Measurements from ENCODE around the gene DTHD1.

DTHD1 gene

GRCh38 chr4:36313703-36314102 lies 32.3 kb downstream of the DTHD1 start:
- no peak for DNase-seq (ENCODE audit: low read depth, low spot score)

- DNase-seq (ENCODE audit: low read depth, low spot score), result no peak
Observed at GRCh38 chr4:36316607-36317006, 35.2 kb downstream of the DTHD1 start.

GRCh38 chr4:36317721-36318120 lies 36.3 kb downstream of the DTHD1 start:
- no peak for DNase-seq (ENCODE audit: low read depth, low spot score)

- DNase-seq (ENCODE audit: low read depth, low spot score), result no peak
Observed at GRCh38 chr4:36320117-36320896, 38.9 kb downstream of the DTHD1 start.

GRCh38 chr4:36321176-36321575 lies 39.8 kb downstream of the DTHD1 start:
- no peak for DNase-seq (ENCODE audit: low read depth, low spot score)

GRCh38 chr4:36322921-36323354 lies 41.5 kb downstream of the DTHD1 start:
- DNase-seq (ENCODE audit: low read depth, low spot score), result no peak

GRCh38 chr4:36323816-36324419 lies 42.5 kb downstream of the DTHD1 start:
- DNase-seq (ENCODE audit: low read depth, low spot score), result no peak

- no peak for DNase-seq (ENCODE audit: low read depth, low spot score)
Observed at GRCh38 chr4:36324808-36325207, 43.4 kb downstream of the DTHD1 start.

GRCh38 chr4:36325499-36325898 lies 44.1 kb downstream of the DTHD1 start:
- no peak for DNase-seq (ENCODE audit: low read depth, low spot score)

GRCh38 chr4:36325926-36326325 lies 44.5 kb downstream of the DTHD1 start:
- no peak for DNase-seq (ENCODE audit: low read depth, low spot score)

GRCh38 chr4:36326476-36327029 lies 45.1 kb downstream of the DTHD1 start:
- DNase-seq (ENCODE audit: low read depth, low spot score), result no peak

GRCh38 chr4:36327400-36327799 lies 46.0 kb downstream of the DTHD1 start:
- no peak for DNase-seq (ENCODE audit: low read depth, low spot score)

GRCh38 chr4:36328130-36328529 lies 46.7 kb downstream of the DTHD1 start:
- DNase-seq (ENCODE audit: low read depth, low spot score), result no peak

GRCh38 chr4:36329228-36329627 lies 47.8 kb downstream of the DTHD1 start:
- no peak for DNase-seq (ENCODE audit: low read depth, low spot score)

- DNase-seq (ENCODE audit: low read depth, low spot score), result no peak
Observed at GRCh38 chr4:36330796-36331195, 49.4 kb downstream of the DTHD1 start.

GRCh38 chr4:36332023-36332781 lies 50.8 kb downstream of the DTHD1 start:
- no peak for DNase-seq (ENCODE audit: low read depth, low spot score)

GRCh38 chr4:36332782-36333131 lies 51.3 kb downstream of the DTHD1 start:
- no peak for DNase-seq (ENCODE audit: low read depth, low spot score)

GRCh38 chr4:36333303-36333877 lies 52.0 kb downstream of the DTHD1 start:
- DNase-seq (ENCODE audit: low read depth, low spot score), result no peak

- DNase-seq (ENCODE audit: low read depth, low spot score), result no peak
Observed at GRCh38 chr4:36337665-36338185, 56.3 kb downstream of the DTHD1 start.

GRCh38 chr4:36338973-36339372 lies 57.6 kb downstream of the DTHD1 start:
- no peak for DNase-seq (ENCODE audit: low read depth, low spot score)

GRCh38 chr4:36341936-36342335 lies 60.5 kb downstream of the DTHD1 start:
- no peak for DNase-seq (ENCODE audit: low read depth, low spot score)
